Thoracic aorta (tissue), 2 donors: ENCODE data around the gene EYA4. TPM values are rescaled to one million over a fixed set of nuclear protein-coding genes. Genes with fewer than 3 reads are reported as not detected.

Source experiments
- ATAC-seq: fragments of 150-250 bp; one replicate; pipeline ENCODE4 v1.8.0; 2017; ENCODE audit warnings: low read depth; ENCODE audit not compliant: insufficient number of reproducible peaks, low FRiP score
- DNase-seq: peaks from one replicate; pipeline ENCODE4 v3.0.0-alpha.2; 2020; ENCODE audit warnings: low spot score
- H3K27ac ChIP-seq, 2 donors: fragments of 200-600 bp; sonication (generic); 1 replicate in 1 of 2; 2 replicates in 1 of 2; pipeline ENCODE4 v1.5.1; 2016; ENCODE audit warnings: mild to moderate bottlenecking in 2 of 2, moderate library complexity in 2 of 2
- H3K27me3 ChIP-seq: fragments of 200-600 bp; sonication (generic); replicated peaks from 2 replicates; pipeline ENCODE4 v1.6.0; 2016; ENCODE audit warnings: mild to moderate bottlenecking; ENCODE audit not compliant: insufficient read depth
- H3K36me3 ChIP-seq: fragments of 200-600 bp; sonication (generic); one replicate; pipeline ENCODE4 v1.5.1; 2016
- H3K4me1 ChIP-seq, 2 donors: fragments of 200-600 bp; sonication (generic); 1 replicate in 1 of 2; 2 replicates in 1 of 2; pipeline versions ENCODE4 v1.5.1 to v1.6.0; 2016; ENCODE audit warnings: low read depth in 2 of 2, mild to moderate bottlenecking in 1 of 2; ENCODE audit not compliant: control insufficient read depth in 1 of 2
- H3K4me3 ChIP-seq: fragments of 200-600 bp; sonication (generic); 2 replicates; pipeline ENCODE4 v1.5.1; 2016; ENCODE audit warnings: mild to moderate bottlenecking
- H3K9me3 ChIP-seq: fragments of 200-600 bp; sonication (generic); 2 replicates; pipeline ENCODE4 v1.5.1; 2016
- CTCF ChIP-seq: fragments of 200-600 bp; sonication (generic); IDR thresholded peaks from one replicate; pipeline ENCODE4 v1.5.1; 2019; ENCODE audit warnings: antibody characterized with exemption
- total RNA-seq, 2 donors: library from RNA; depleted of rRNA; stranded (reverse); fragments of >200 nt; gene quantifications; one replicate each; pipeline versions ENCODE4 v1.1.0 to v1.2.3, GENCODE V29; 2016

Gene EYA4
- total RNA-seq, 2 donors from 2014 or later, result 1.3 to 3.0 TPM

- H3K4me1 ChIP-seq, result no peaks in the 10 kb centered on the region
- no peaks in the 10 kb centered on the region for H3K36me3 ChIP-seq
- ATAC-seq (no peak), DNase-seq (no peak)
- no peaks in the 10 kb centered on the region for H3K9me3 ChIP-seq
- no peaks in the 10 kb centered on the region for H3K27me3 ChIP-seq
- H3K27ac ChIP-seq, result no peak overlapping the region
- no peak overlapping the region for H3K4me3 ChIP-seq
- no peak for TF ChIP-seq CTCF
Observed at GRCh38 chr6:133259561-133259960, 18.4 kb downstream of the EYA4 start.

DNA sequence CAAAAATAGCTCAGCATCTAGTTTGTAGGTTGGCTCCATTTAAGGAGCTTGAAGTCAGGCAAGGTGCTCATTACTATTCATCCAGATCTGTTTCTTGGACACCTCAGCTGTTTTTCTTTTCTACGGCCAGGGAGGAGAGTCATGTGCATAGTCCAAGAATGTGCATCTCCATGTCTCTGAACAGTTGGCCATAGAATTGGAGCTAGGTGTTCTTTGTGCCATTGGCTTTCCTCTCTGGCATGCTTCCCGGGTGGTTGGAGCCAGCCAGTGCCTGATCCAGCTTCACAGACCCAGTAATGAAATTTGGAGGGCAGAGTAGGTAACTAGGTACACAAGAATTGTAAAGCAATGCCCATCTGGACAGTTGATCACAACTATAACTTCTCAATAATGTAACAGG is 21.6 kb downstream of the EYA4 start:
- DNase-seq (no peak), ATAC-seq (no peak)
- Histone ChIP-seq H3K27ac (no peak overlapping the region), H3K27me3 (no peaks in the 10 kb centered on the region), H3K36me3 (no peaks in the 10 kb centered on the region), H3K4me1 (no peaks in the 10 kb centered on the region), H3K9me3 (no peaks in the 10 kb centered on the region), H3K4me3 (no peak overlapping the region)
- no peak for TF ChIP-seq CTCF

- ATAC-seq (no peak), DNase-seq (no peak)
- Histone ChIP-seq H3K4me1 (no peaks in the 10 kb centered on the region), H3K27me3 (no peaks in the 10 kb centered on the region), H3K36me3 (no peaks in the 10 kb centered on the region), H3K9me3 (no peaks in the 10 kb centered on the region), H3K4me3 (no peak overlapping the region), H3K27ac (no peak overlapping the region)
- no peak for TF ChIP-seq CTCF
Observed at GRCh38 chr6:133265066-133265465, 23.9 kb downstream of the EYA4 start.

GRCh38 chr6:133266186-133266585 is 25.0 kb downstream of the EYA4 start:
- H3K36me3 ChIP-seq, result no peaks in the 10 kb centered on the region
- H3K4me1 ChIP-seq, result no peaks in the 10 kb centered on the region
- no peaks in the 10 kb centered on the region for H3K27me3 ChIP-seq
- H3K27ac ChIP-seq, result no peak overlapping the region
- H3K9me3 ChIP-seq, result no peaks in the 10 kb centered on the region
- H3K4me3 ChIP-seq, result no peak overlapping the region
- no peak for ATAC-seq
- no peak for DNase-seq
- no peak for TF ChIP-seq CTCF

DNA sequence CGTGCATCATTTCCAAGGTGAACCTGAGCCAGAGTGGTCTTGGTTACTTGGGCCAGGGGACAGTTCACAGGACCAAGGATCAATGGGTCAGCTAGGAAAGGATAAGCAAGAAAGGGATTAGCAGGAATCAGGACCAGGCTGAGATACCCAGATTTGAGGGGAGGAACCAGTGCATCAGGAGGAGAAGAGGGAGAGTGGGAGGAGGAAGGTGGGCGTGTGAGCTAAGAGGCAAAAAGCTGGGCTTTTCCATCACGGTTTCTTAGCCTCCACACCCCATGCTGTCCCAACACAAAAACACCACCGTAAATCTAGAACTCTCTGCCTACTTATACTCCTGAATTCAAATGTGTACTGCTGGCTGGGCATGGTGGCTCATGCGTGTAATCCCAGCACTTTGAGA is 27.5 kb downstream of the EYA4 start:
- no peak for ATAC-seq
- H3K4me1 ChIP-seq, result no peaks in the 10 kb centered on the region
- no peak overlapping the region for H3K4me3 ChIP-seq
- no peaks in the 10 kb centered on the region for H3K27me3 ChIP-seq
- no peak for DNase-seq
- H3K36me3 ChIP-seq, result no peaks in the 10 kb centered on the region
- no peak overlapping the region for H3K27ac ChIP-seq
- no peak for TF ChIP-seq CTCF
- no peaks in the 10 kb centered on the region for H3K9me3 ChIP-seq
